Hepatocyte (in vitro differentiated cells): ENCODE results near the gene FBXO11. TPM values are rescaled to one million over a fixed set of nuclear protein-coding genes. Genes with fewer than 3 reads are reported as not detected.

Source experiments
- DNase-seq: peaks from one replicate; pipeline ENCODE4 v3.0.0-alpha.2; 2016; ENCODE audit warnings: low spot score
- H2AFZ ChIP-seq: fragments of 200-600 bp; sonication (generic); 2 replicates; pipeline ENCODE4 v1.6.0; 2016; ENCODE audit warnings: antibody characterized with exemption, mild to moderate bottlenecking
- H3K27ac ChIP-seq: fragments of 200-600 bp; sonication (generic); 2 replicates; pipeline ENCODE4 v1.5.1; 2016; ENCODE audit warnings: mild to moderate bottlenecking
- H3K27me3 ChIP-seq: fragments of 200-600 bp; sonication (generic); 2 replicates; pipeline ENCODE4 v1.6.1; 2016
- H3K36me3 ChIP-seq: fragments of 200-600 bp; sonication (generic); replicated peaks from 2 replicates; pipeline ENCODE4 v1.5.1; 2016; ENCODE audit warnings: low read depth; ENCODE audit not compliant: insufficient read depth
- H3K4me1 ChIP-seq: fragments of 200-600 bp; sonication (generic); 2 replicates; pipeline ENCODE4 v1.5.1; 2016; ENCODE audit warnings: mild to moderate bottlenecking, moderate library complexity; ENCODE audit not compliant: insufficient read depth
- H3K4me2 ChIP-seq: fragments of 200-600 bp; sonication (generic); 2 replicates; pipeline ENCODE4 v1.6.0; 2016
- H3K4me3 ChIP-seq: fragments of 200-600 bp; sonication (generic); 2 replicates; pipeline ENCODE4 v1.5.1; 2016; ENCODE audit warnings: mild to moderate bottlenecking
- H3K79me2 ChIP-seq: fragments of 200-600 bp; sonication (generic); 2 replicates; pipeline ENCODE4 v1.6.0; 2017; ENCODE audit warnings: mild to moderate bottlenecking
- H3K9me2 ChIP-seq: fragments of 200-600 bp; sonication (generic); replicated peaks from 2 replicates; pipeline ENCODE4 v1.6.0; 2017; ENCODE audit warnings: mild to moderate bottlenecking; ENCODE audit not compliant: insufficient read depth
- H3K9me3 ChIP-seq: fragments of 200-600 bp; sonication (generic); 2 replicates; pipeline ENCODE4 v1.5.1; 2016; ENCODE audit warnings: low read depth, mild to moderate bottlenecking
- H4K20me1 ChIP-seq: fragments of 200-600 bp; sonication (generic); 2 replicates; pipeline ENCODE4 v1.6.0; 2016; ENCODE audit warnings: mild to moderate bottlenecking; ENCODE audit not compliant: insufficient read depth, poor library complexity, severe bottlenecking
- CTCF ChIP-seq: fragments of 200-600 bp; sonication (generic); IDR thresholded peaks from 2 replicates; pipeline ENCODE4 v1.5.1; 2016; ENCODE audit warnings: antibody characterized with exemption, mild to moderate bottlenecking; ENCODE audit not compliant: poor library complexity
- EZH2 ChIP-seq: fragments of 200-600 bp; sonication (generic); IDR thresholded peaks from 2 replicates; pipeline ENCODE4 v1.6.1; 2016; ENCODE audit warnings: antibody characterized with exemption, mild to moderate bottlenecking, borderline replicate concordance
- EZH2phosphoT487 ChIP-seq: fragments of 200-600 bp; sonication (generic); IDR thresholded peaks from one replicate; pipeline ENCODE4 v1.6.1; 2018; ENCODE audit warnings: antibody characterized with exemption, mild to moderate bottlenecking, low read depth, moderate library complexity; ENCODE audit not compliant: unreplicated experiment, severe bottlenecking
- WGBS: methylation state at CpG from one replicate; pipeline ENCODE4 v1.1.6; 2016; ENCODE audit warnings: low lambda C conversion rate; ENCODE audit errors: missing lambda C conversion rate; 5-methylcytosine and 5-hydroxymethylcytosine counted together
- polyA plus RNA-seq: library from polyadenylated mRNA; unstranded; fragments of >200 nt; fragmentation: Nextera tagmentation; extraction: Ambion mirVana; gene quantifications from 2 replicates; pipeline ENCODE4 v1.2.1, GENCODE V29; 2016
- total RNA-seq: library from RNA; depleted of rRNA; stranded (reverse); fragments of >200 nt; gene quantifications from 2 replicates; pipeline ENCODE4 v1.2.3, GENCODE V29; 2014

FBXO11 gene
- total and polyA plus RNA-seq, 2 experiments from 2014 or later = 22.4 to 63.9 TPM

DNA sequence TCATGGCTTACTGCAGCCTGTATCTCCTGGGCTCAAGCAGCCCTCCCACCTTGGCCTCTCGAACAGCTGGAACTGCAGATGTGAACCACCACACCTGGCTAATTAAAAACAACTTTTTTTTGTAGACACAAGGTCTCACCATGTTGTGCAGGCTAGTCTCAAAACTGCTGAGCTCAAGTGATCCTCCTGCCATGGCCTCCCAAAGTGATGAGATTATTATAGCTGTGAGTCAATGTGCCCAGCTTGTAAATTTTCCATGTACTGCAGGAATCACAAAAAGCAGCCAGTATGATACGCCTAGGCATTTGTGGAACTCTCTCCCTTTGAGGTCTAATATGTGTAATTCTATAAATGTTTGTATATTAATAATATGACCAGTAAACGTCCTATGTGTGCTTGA is 63.5 kb downstream of the FBXO11 start:
- Histone ChIP-seq H2AFZ (no peak overlapping the region), H3K4me1 (no peaks in the 10 kb centered on the region), H3K36me3 (no peaks in the 10 kb centered on the region), H4K20me1 (peaks cover 80% of the 10 kb centered on the region), H3K9me3 (no peaks in the 10 kb centered on the region), H3K27ac (no peak overlapping the region), H3K4me3 (no peak overlapping the region), H3K9me2 (no peaks in the 10 kb centered on the region), H3K4me2 (no peak overlapping the region), H3K27me3 (no peaks in the 10 kb centered on the region), H3K79me2 (peaks cover 97% of the 10 kb centered on the region)
- 88% methylated on average over 3 of the region's 3 CpGs for WGBS
- TF ChIP-seq EZH2phosphoT487 (no peak), EZH2 (no peak), CTCF (no peak)
- no peak for DNase-seq

DNA sequence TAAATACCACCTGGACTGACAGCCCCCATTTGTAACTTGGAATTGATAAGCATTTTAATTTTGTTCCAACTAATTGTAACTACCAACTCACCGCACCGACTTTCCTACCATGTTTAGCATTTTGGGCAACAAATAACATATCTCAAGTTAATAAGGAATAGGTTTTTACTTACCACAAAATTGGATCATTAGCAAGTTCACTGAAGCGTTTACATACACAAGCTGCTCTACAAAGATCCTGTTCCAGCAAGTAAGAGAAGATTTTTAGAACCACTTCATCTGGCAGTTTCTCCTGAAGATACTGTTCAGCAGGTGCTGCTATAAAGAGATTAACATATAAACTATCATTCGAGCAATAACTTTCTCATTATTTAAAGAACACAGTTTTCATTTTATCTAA is 67.6 kb downstream of the FBXO11 start:
- Histone ChIP-seq H2AFZ (no peak overlapping the region), H3K4me2 (no peak overlapping the region), H3K27ac (no peak overlapping the region), H3K4me3 (no peak overlapping the region), H3K79me2 (peaks cover 55% of the 10 kb centered on the region), H3K27me3 (no peaks in the 10 kb centered on the region), H4K20me1 (peaks cover 42% of the 10 kb centered on the region), H3K4me1 (no peaks in the 10 kb centered on the region), H3K36me3 (no peaks in the 10 kb centered on the region), H3K9me2 (no peaks in the 10 kb centered on the region), H3K9me3 (no peaks in the 10 kb centered on the region)
- WGBS = 94% methylated on average over 4 of the region's 4 CpGs
- DNase-seq = no peak
- TF ChIP-seq EZH2 (no peak), CTCF (no peak), EZH2phosphoT487 (no peak)

- TF ChIP-seq EZH2 = no peak
- TF ChIP-seq CTCF = no peak
- no peak for TF ChIP-seq EZH2phosphoT487
- Histone ChIP-seq H3K27ac (no peak overlapping the region), H3K9me2 (no peaks in the 10 kb centered on the region), H2AFZ (no peak overlapping the region), H3K4me2 (no peak overlapping the region), H4K20me1 (peaks cover 37% of the 10 kb centered on the region), H3K9me3 (no peaks in the 10 kb centered on the region), H3K4me3 (no peak overlapping the region), H3K36me3 (no peaks in the 10 kb centered on the region), H3K4me1 (no peaks in the 10 kb centered on the region), H3K79me2 (peaks cover 51% of the 10 kb centered on the region), H3K27me3 (no peaks in the 10 kb centered on the region)
- DNase-seq = no peak
- 100% methylated on average over 1 of the region's 1 CpG for WGBS
These were observed 68.0 kb downstream of the FBXO11 start for GRCh38 chr2:47838249-47838648.

- peaks cover 9% of the 10 kb centered on the region for H3K79me2 ChIP-seq
These were observed 72.8 kb downstream of the FBXO11 start for GRCh38 chr2:47833516-47833968.

More at GRCh38 chr2:47833516-47833968, 72.8 kb downstream of the FBXO11 start:
- TF ChIP-seq EZH2phosphoT487 (no peak), CTCF (no peak), EZH2 (no peak)
- H3K27ac ChIP-seq = no peak overlapping the region
- 100% methylated on average over 2 of the region's 2 CpGs for whole genome bisulfite sequencing
- no peaks in the 10 kb centered on the region for H3K9me3 ChIP-seq
- H3K9me2 ChIP-seq = no peaks in the 10 kb centered on the region
- H3K4me1 ChIP-seq = no peaks in the 10 kb centered on the region
- H3K4me2 ChIP-seq = no peak overlapping the region
- no peak for DNase-seq
- H2AFZ ChIP-seq = no peak overlapping the region
- no peaks in the 10 kb centered on the region for H3K27me3 ChIP-seq
- no peak overlapping the region for H3K4me3 ChIP-seq
- no peaks in the 10 kb centered on the region for H4K20me1 ChIP-seq
- H3K36me3 ChIP-seq = no peaks in the 10 kb centered on the region
